Measurements from ENCODE around the gene AKAP5. TPM values are rescaled to one million over a fixed set of nuclear protein-coding genes. Genes with fewer than 3 reads are reported as not detected.

Gene AKAP5
- total RNA-seq, 1 donor from 2014 or later = 2.9 TPM

GRCh38 chr14:64518229-64518628 lies 52.9 kb downstream of the AKAP5 start:
- DNase-seq (ENCODE audit: low read depth) = no peak
- no peaks in the 10 kb centered on the region for H3K9me3 ChIP-seq (ENCODE audit: insufficient read depth, low read depth, low read length)
- no peak for FAIRE-seq
- no peak overlapping the region for H3K4me3 ChIP-seq (ENCODE audit: insufficient read depth, low read depth, low read length)
- Mint-ChIP-seq H3K27ac (ENCODE audit: unreplicated experiment) (peak overlapping the region; percentile 66), H3K4me3 (ENCODE audit: unreplicated experiment) (no peak overlapping the region), H3K27me3 (ENCODE audit: low read depth, unreplicated experiment) (no peaks in the 10 kb centered on the region), H3K9me3 (ENCODE audit: unreplicated experiment) (no peaks in the 10 kb centered on the region), H3K36me3 (ENCODE audit: low read depth, unreplicated experiment) (peaks cover 2% of the 10 kb centered on the region), H3K4me1 (ENCODE audit: low read depth, unreplicated experiment) (peaks cover 7% of the 10 kb centered on the region)
- H4K20me1 ChIP-seq (ENCODE audit: insufficient read depth, low read length) = peaks cover 90% of the 10 kb centered on the region
- H2AFZ ChIP-seq (ENCODE audit: low read depth, low read length) = no peak overlapping the region
- H3K27me3 ChIP-seq (ENCODE audit: insufficient read depth, low read length) = no peaks in the 10 kb centered on the region
- H3K36me3 ChIP-seq (ENCODE audit: insufficient read depth, low read length) = peaks cover 18% of the 10 kb centered on the region
- H3K9ac ChIP-seq (ENCODE audit: low read length) = no peak overlapping the region
- H3K27ac ChIP-seq (ENCODE audit: low read depth, low read length) = no peak overlapping the region
- H3K79me2 ChIP-seq (ENCODE audit: insufficient read depth, low read length) = peaks cover 98% of the 10 kb centered on the region
- no peaks in the 10 kb centered on the region for H3K4me1 ChIP-seq (ENCODE audit: insufficient read depth, low read length)
- TF ChIP-seq EZH2 (IDR thresholded peaks at IDR 0.05; ENCODE audit: insufficient read depth, low read length) (no peak), CTCF (IDR thresholded peaks at IDR 0.05; ENCODE audit: insufficient read depth, low read depth, low read length) (no peak)
- H3K4me2 ChIP-seq (ENCODE audit: low read length) = no peak overlapping the region

GRCh38 chr14:64520699-64521098 lies 55.4 kb downstream of the AKAP5 start:
- H3K9me3 Mint-ChIP-seq (ENCODE audit: unreplicated experiment) = no peaks in the 10 kb centered on the region
- no peak for DNase-seq (ENCODE audit: low read depth)
- Histone ChIP-seq H3K4me1 (ENCODE audit: insufficient read depth, low read length) (no peaks in the 10 kb centered on the region), H3K36me3 (ENCODE audit: insufficient read depth, low read length) (peaks cover 26% of the 10 kb centered on the region), H2AFZ (ENCODE audit: low read depth, low read length) (no peak overlapping the region), H3K9me3 (ENCODE audit: insufficient read depth, low read depth, low read length) (no peaks in the 10 kb centered on the region), H3K27me3 (ENCODE audit: insufficient read depth, low read length) (no peaks in the 10 kb centered on the region), H4K20me1 (ENCODE audit: insufficient read depth, low read length) (peaks cover 76% of the 10 kb centered on the region), H3K79me2 (ENCODE audit: insufficient read depth, low read length) (peaks cover 95% of the 10 kb centered on the region), H3K4me2 (ENCODE audit: low read length) (no peak overlapping the region), H3K9ac (ENCODE audit: low read length) (no peak overlapping the region), H3K4me3 (ENCODE audit: insufficient read depth, low read depth, low read length) (no peak overlapping the region), H3K27ac (ENCODE audit: low read depth, low read length) (no peak overlapping the region)
- H3K4me1 Mint-ChIP-seq (ENCODE audit: low read depth, unreplicated experiment) = peaks cover 6% of the 10 kb centered on the region
- no peak overlapping the region for H3K4me3 Mint-ChIP-seq (ENCODE audit: unreplicated experiment)
- H3K36me3 Mint-ChIP-seq (ENCODE audit: low read depth, unreplicated experiment) = no peaks in the 10 kb centered on the region
- no peak overlapping the region for H3K27ac Mint-ChIP-seq (ENCODE audit: unreplicated experiment)
- TF ChIP-seq CTCF (IDR thresholded peaks at IDR 0.05; ENCODE audit: insufficient read depth, low read depth, low read length) = no peak
- no peak for TF ChIP-seq EZH2 (IDR thresholded peaks at IDR 0.05; ENCODE audit: insufficient read depth, low read length)
- no peaks in the 10 kb centered on the region for H3K27me3 Mint-ChIP-seq (ENCODE audit: low read depth, unreplicated experiment)
- no peak for FAIRE-seq

- H3K4me1 Mint-ChIP-seq (ENCODE audit: low read depth, unreplicated experiment) = peaks cover 8% of the 10 kb centered on the region
- H3K36me3 Mint-ChIP-seq (ENCODE audit: low read depth, unreplicated experiment) = peaks cover 10% of the 10 kb centered on the region
- H4K20me1 ChIP-seq (ENCODE audit: insufficient read depth, low read length) = peaks cover 68% of the 10 kb centered on the region
- no peak overlapping the region for H2AFZ ChIP-seq (ENCODE audit: low read depth, low read length)
- H3K27me3 Mint-ChIP-seq (ENCODE audit: low read depth, unreplicated experiment) = no peaks in the 10 kb centered on the region
- FAIRE-seq (no peak), DNase-seq (ENCODE audit: low read depth) (no peak)
- no peak overlapping the region for H3K4me3 ChIP-seq (ENCODE audit: insufficient read depth, low read depth, low read length)
- H3K9me3 ChIP-seq (ENCODE audit: insufficient read depth, low read depth, low read length) = no peaks in the 10 kb centered on the region
- no peak overlapping the region for H3K27ac ChIP-seq (ENCODE audit: low read depth, low read length)
- H3K4me3 Mint-ChIP-seq (ENCODE audit: unreplicated experiment) = no peak overlapping the region
- H3K9ac ChIP-seq (ENCODE audit: low read length) = no peak overlapping the region
- TF ChIP-seq EZH2 (IDR thresholded peaks at IDR 0.05; ENCODE audit: insufficient read depth, low read length) (no peak), CTCF (IDR thresholded peaks at IDR 0.05; ENCODE audit: insufficient read depth, low read depth, low read length) (no peak)
- H3K4me1 ChIP-seq (ENCODE audit: insufficient read depth, low read length) = no peaks in the 10 kb centered on the region
- no peak overlapping the region for H3K4me2 ChIP-seq (ENCODE audit: low read length)
- H3K9me3 Mint-ChIP-seq (ENCODE audit: unreplicated experiment) = no peaks in the 10 kb centered on the region
- peaks cover 87% of the 10 kb centered on the region for H3K79me2 ChIP-seq (ENCODE audit: insufficient read depth, low read length)
- peaks cover 29% of the 10 kb centered on the region for H3K36me3 ChIP-seq (ENCODE audit: insufficient read depth, low read length)
- no peaks in the 10 kb centered on the region for H3K27me3 ChIP-seq (ENCODE audit: insufficient read depth, low read length)
- H3K27ac Mint-ChIP-seq (ENCODE audit: unreplicated experiment) = no peak overlapping the region
Observed at GRCh38 chr14:64522591-64523355, 57.5 kb downstream of the AKAP5 start.

Data from astrocyte (in vitro differentiated cells and primary cell).